NB4 (cell line): ENCODE measurements around the gene NFATC2.

Experiments used
- DNase-seq: peaks from one replicate; pipeline ENCODE4 v3.0.0; 2010; ENCODE audit warnings: low read depth
- H3K4me3 ChIP-seq: one replicate; pipeline ENCODE4 v1.5.1; 2011; ENCODE audit warnings: mild to moderate bottlenecking, low read depth, low read length, moderate library complexity
- MYC ChIP-seq: IDR thresholded peaks from 2 replicates; pipeline ENCODE4 v1.6.1; 2011; ENCODE audit warnings: low read depth, low read length
- POLR2A ChIP-seq: IDR thresholded peaks from 2 replicates; pipeline ENCODE4 v1.6.1; 2011; ENCODE audit warnings: mild to moderate bottlenecking; ENCODE audit not compliant: insufficient read length; ENCODE audit errors: extremely low read depth
- TF ChIP-seq, protein P1 (sequence below): IDR thresholded peaks from 2 replicates; pipeline ENCODE4 v1.6.1; 2011; ENCODE audit warnings: low read depth, low read length
- TF ChIP-seq, protein P2 (sequence below): IDR thresholded peaks from one replicate; pipeline ENCODE4 v1.5.1; 2012; ENCODE audit warnings: low read depth, low read length

The NFATC2 gene

DNA sequence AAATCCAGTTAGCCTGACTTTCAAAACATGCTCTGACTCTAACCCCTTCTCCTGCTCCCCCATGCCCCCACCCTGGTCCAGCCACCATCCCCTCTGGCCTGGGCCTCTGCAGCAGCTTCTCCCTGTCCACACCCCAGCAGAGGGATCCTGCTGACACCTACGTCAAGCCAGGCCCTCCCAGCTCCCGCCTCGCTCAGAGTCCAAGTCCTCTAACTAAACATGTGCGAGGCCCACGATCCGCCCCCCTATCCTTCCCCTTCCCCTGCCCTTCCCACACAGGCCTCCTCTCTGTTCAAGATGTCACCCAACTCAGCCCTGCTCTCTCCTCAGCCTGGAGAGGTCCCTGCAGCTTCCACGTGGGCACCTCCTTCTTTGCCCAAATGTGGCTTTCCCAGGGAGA is 33.7 kb downstream of the NFATC2 start:
- no peak overlapping the region for H3K4me3 ChIP-seq
- TF ChIP-seq MYC, result no peak
- TF ChIP-seq, protein P1, sequence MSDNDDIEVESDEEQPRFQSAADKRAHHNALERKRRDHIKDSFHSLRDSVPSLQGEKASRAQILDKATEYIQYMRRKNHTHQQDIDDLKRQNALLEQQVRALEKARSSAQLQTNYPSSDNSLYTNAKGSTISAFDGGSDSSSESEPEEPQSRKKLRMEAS, result no peak
- TF ChIP-seq, protein P2, sequence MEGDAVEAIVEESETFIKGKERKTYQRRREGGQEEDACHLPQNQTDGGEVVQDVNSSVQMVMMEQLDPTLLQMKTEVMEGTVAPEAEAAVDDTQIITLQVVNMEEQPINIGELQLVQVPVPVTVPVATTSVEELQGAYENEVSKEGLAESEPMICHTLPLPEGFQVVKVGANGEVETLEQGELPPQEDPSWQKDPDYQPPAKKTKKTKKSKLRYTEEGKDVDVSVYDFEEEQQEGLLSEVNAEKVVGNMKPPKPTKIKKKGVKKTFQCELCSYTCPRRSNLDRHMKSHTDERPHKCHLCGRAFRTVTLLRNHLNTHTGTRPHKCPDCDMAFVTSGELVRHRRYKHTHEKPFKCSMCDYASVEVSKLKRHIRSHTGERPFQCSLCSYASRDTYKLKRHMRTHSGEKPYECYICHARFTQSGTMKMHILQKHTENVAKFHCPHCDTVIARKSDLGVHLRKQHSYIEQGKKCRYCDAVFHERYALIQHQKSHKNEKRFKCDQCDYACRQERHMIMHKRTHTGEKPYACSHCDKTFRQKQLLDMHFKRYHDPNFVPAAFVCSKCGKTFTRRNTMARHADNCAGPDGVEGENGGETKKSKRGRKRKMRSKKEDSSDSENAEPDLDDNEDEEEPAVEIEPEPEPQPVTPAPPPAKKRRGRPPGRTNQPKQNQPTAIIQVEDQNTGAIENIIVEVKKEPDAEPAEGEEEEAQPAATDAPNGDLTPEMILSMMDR, result no peak
- no peak for TF ChIP-seq POLR2A
- DNase-seq, result no peak

DNA sequence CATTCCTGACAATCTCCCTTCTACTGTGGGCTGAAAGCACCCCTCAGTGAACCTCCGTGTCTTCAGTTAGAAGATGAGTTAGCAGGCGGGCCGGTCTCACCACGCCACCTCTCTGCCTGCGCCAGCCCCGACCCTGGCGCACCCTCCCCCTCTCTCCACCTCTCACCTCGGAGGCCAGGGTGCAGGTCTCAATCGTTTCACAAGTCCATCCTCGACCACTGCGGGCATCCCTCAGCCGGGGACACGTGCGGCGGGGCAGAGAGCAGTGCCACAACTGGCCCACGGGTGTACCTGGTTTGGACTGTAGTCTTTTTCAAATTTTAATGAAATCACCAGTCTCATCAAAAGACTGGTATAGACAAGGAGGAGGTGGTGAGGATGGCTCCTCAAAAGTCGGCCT is 34.4 kb downstream of the NFATC2 start:
- TF ChIP-seq MYC (no peak), POLR2A (no peak)
- TF ChIP-seq, protein P2, result no peak
- TF ChIP-seq, protein P1, result no peak
- no peak overlapping the region for H3K4me3 ChIP-seq
- DNase-seq, result no peak

DNA sequence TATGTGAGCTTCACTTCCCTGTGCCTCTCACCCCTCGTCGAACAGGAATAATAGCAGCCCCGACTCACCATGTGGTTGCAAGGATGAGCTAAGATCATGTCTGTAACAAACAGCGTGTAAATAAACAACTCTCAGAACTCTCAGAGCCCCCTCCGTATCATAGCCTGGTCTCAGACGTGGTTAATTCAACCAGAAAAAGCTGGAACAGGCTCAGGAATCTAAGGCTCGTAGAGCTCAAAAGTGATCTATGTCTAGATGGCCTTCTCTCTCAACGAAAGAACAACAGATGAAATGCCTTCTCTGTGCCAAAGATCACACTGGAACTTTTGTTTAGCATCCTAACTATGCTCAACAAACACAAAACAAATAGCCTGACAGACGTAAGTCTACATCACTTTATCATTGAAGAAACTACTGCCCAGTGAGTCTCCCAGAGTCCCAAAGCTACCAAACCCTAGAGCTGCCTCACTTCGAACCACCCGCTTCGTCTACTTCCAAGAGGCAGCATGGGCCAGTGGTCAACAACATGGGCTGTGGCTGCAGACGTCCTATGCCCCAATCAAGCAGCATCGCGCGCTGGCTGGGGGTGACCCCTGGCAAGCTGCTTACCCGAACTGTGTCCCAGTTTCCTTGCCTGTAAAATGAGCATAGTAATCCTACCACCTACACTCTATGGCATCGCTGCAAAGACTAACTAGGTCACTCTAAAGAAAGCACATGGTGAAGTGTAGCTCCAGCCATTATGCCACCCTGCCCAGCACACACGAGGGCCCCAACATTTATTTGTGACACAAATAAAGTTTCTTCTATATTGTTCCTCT is 35.1 kb downstream of the NFATC2 start:
- no peak overlapping the region for H3K4me3 ChIP-seq
- DNase-seq, result no peak
- no peak for TF ChIP-seq MYC
- no peak for TF ChIP-seq POLR2A
- TF ChIP-seq, protein P1, result no peak
- TF ChIP-seq, protein P2, result no peak

DNA sequence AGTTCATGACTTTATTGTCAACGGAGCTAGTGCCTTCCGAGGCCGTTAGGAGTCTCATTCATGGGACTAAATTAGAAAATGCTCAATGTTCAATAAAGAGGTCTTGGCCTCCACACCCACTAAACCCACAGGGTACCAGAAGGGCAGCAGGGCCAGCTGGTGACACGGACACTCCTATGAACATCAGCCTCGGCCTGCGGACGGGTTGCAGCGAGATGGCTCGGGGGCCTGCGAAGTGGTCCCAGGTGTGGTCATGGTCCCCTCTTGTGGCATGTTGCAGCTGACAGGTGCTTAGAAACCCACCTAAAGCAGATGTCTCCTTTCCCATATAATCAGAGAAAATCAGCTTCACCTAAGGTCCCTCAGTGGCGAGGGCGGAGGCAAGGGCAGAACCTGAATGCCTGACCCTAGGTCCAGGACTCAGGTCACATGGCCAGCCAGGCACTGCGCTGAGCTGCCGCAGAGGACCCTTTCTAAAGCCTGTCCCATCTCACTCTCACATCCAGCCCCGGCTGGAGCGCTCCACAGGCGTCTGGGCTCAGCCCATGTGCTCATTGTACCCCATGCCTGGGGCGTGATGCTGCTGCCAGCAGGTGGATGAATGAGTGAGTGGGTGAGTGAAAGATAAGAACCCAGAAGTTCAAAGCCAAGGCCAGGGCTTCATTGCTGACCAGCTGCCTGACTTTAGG is 35.8 kb downstream of the NFATC2 start:
- no peak for DNase-seq
- TF ChIP-seq, protein P2, result no peak

DNA sequence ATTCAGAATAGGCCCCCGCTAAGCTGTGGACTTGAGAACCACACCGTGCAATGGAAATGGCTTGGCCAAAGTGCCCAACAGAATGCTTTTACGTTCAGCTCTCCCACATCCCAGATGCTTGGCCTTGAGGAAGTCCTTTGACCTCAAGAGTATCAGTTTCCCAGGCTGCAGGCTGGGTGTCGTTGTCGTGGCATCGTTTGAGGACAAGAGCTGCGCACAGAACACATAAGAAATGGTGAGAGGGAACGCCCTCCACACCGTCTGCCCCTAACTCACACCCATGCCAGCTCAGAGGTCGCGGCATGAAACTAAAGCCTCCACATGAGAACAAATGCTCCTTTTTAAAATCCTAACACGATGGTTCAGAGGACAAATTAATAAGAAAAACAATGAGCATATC is 37.0 kb downstream of the NFATC2 start:
- DNase-seq, result peak; percentile 30
- TF ChIP-seq, protein P1, result no peak
- TF ChIP-seq, protein P2, result no peak
- no peak for TF ChIP-seq MYC
- no peak for TF ChIP-seq POLR2A

More for the DNA sequence above, 35.8 kb downstream of the NFATC2 start:
- H3K4me3 ChIP-seq, result no peak overlapping the region

More for the DNA sequence above, 37.0 kb downstream of the NFATC2 start:
- no peak overlapping the region for H3K4me3 ChIP-seq
